ENCODE results near the gene PROM2. TPM values are rescaled to one million over a fixed set of nuclear protein-coding genes. Genes with fewer than 3 reads are reported as not detected.

The PROM2 gene
- total RNA-seq, 1 donor from 2014 or later: 18.5 TPM

GRCh38 chr2:95327861-95328260 is 53.6 kb downstream of the PROM2 start:
- no peak for DNase-seq (ENCODE audit: extremely low spot score, unreplicated experiment)
- Mint-ChIP-seq H3K27me3 (no peaks in the 10 kb centered on the region), H3K4me3 (no peak overlapping the region), H3K4me1 (ENCODE audit: unreplicated experiment) (peaks cover 10% of the 10 kb centered on the region), H3K27ac (no peak overlapping the region), H3K36me3 (no peaks in the 10 kb centered on the region), H3K9me3 (no peaks in the 10 kb centered on the region)
- TF ChIP-seq CTCF (conservative IDR thresholded peaks at IDR 0.05): no peak

DNA sequence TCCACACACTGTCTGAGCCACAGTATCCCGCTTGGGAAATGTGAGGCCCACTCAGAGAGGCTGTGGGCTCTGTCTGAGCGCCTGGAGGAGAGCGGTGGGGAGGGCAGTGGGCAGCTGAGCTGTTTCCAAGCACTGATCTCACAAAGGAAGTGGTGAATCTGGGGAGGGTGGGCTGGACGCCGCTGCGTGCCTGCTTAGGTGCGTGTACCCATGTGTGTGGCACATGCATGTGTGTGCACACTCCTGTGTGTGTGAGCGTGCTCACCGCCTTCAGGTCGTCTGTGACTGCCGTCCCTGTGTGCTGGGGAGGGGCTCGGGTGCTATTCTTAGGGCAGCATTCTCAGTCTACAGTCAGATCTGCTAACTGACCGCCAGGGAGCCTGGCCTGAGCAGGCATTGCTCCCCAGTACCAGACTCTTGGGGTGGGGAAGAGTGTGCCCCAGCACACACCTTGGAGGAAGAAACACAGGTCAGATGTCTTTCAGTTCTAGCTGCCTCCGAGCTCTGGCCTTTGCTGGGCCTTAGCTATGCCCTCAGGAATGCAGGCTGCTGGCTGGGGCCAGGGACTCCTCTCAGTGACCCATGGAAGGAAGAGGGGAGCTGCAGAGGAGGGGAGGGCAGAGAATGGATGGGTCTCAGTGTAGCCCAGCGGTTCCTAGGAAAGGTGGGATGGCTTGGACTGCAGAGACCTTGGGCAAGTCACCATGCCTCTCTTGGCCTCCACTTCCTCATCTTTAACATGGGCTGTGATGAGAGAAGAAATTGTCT is 54.3 kb downstream of the PROM2 start:
- Mint-ChIP-seq H3K27ac (no peak overlapping the region), H3K4me3 (no peak overlapping the region), H3K27me3 (no peaks in the 10 kb centered on the region), H3K36me3 (no peaks in the 10 kb centered on the region), H3K4me1 (ENCODE audit: unreplicated experiment) (peaks cover 10% of the 10 kb centered on the region), H3K9me3 (no peaks in the 10 kb centered on the region)
- no peak for DNase-seq (ENCODE audit: extremely low spot score, unreplicated experiment)
- TF ChIP-seq CTCF (conservative IDR thresholded peaks at IDR 0.05): no peak

GRCh38 chr2:95329401-95329800 is 55.2 kb downstream of the PROM2 start:
- no peak for DNase-seq (ENCODE audit: extremely low spot score, unreplicated experiment)
- Mint-ChIP-seq H3K36me3 (no peaks in the 10 kb centered on the region), H3K4me1 (ENCODE audit: unreplicated experiment) (peaks cover 15% of the 10 kb centered on the region), H3K27ac (no peak overlapping the region), H3K4me3 (no peak overlapping the region), H3K27me3 (peaks cover 5% of the 10 kb centered on the region), H3K9me3 (peaks cover 6% of the 10 kb centered on the region)
- TF ChIP-seq CTCF (conservative IDR thresholded peaks at IDR 0.05): no peak

- peaks cover 15% of the 10 kb centered on the region for H3K4me1 Mint-ChIP-seq (ENCODE audit: unreplicated experiment)
- DNase-seq (ENCODE audit: extremely low spot score, unreplicated experiment): no peak
- peak overlapping the region; percentile 49 for H3K27ac Mint-ChIP-seq
- TF ChIP-seq CTCF (conservative IDR thresholded peaks at IDR 0.05): no peak
- no peak overlapping the region for H3K4me3 Mint-ChIP-seq
- no peaks in the 10 kb centered on the region for H3K36me3 Mint-ChIP-seq
- peaks cover 6% of the 10 kb centered on the region for H3K9me3 Mint-ChIP-seq
- peaks cover 5% of the 10 kb centered on the region for H3K27me3 Mint-ChIP-seq
Observed at GRCh38 chr2:95329891-95330793, 55.9 kb downstream of the PROM2 start.

GRCh38 chr2:95330794-95331338 is 56.6 kb downstream of the PROM2 start:
- H3K4me3 Mint-ChIP-seq: no peak overlapping the region
- DNase-seq (ENCODE audit: extremely low spot score, unreplicated experiment): no peak
- H3K27ac Mint-ChIP-seq: peak overlapping the region; percentile 49
- peaks cover 15% of the 10 kb centered on the region for H3K4me1 Mint-ChIP-seq (ENCODE audit: unreplicated experiment)
- no peak for TF ChIP-seq CTCF (conservative IDR thresholded peaks at IDR 0.05)
- peaks cover 5% of the 10 kb centered on the region for H3K27me3 Mint-ChIP-seq
- no peaks in the 10 kb centered on the region for H3K36me3 Mint-ChIP-seq
- H3K9me3 Mint-ChIP-seq: peaks cover 6% of the 10 kb centered on the region
